Osteoblast (primary cell): Measurements from ENCODE around the gene MPI. TPM values are rescaled to one million over a fixed set of nuclear protein-coding genes. Genes with fewer than 3 reads are reported as not detected.
A peak's percentile ranks its signal among the peaks of the same experiment; 100 is the strongest.

ENCODE experiments used
- DNase-seq: peaks from one replicate; pipeline ENCODE4 v3.0.0; 2011; ENCODE audit warnings: low spot score, mixed read lengths; ENCODE audit not compliant: insufficient read length; ENCODE audit errors: missing footprints
- H2AFZ ChIP-seq: 2 replicates; pipeline ENCODE4 v1.6.0; 2011; ENCODE audit warnings: mild to moderate bottlenecking, low read length
- H3K27ac ChIP-seq: 2 replicates; pipeline ENCODE4 v1.5.1; 2011; ENCODE audit warnings: mild to moderate bottlenecking, low read depth, low read length, moderate library complexity
- H3K27me3 ChIP-seq: 2 replicates; pipeline ENCODE4 v1.6.0; 2012; ENCODE audit warnings: mild to moderate bottlenecking, control low read depth, inconsistent platforms, low read length, moderate library complexity; ENCODE audit not compliant: insufficient read depth
- H3K36me3 ChIP-seq: 2 replicates; pipeline ENCODE4 v1.5.1; 2011; ENCODE audit warnings: mild to moderate bottlenecking, low read length, control low read depth, moderate library complexity; ENCODE audit not compliant: insufficient read depth
- H3K4me1 ChIP-seq: 2 replicates; pipeline ENCODE4 v1.5.1; 2011; ENCODE audit warnings: mild to moderate bottlenecking, low read length, control low read depth, moderate library complexity; ENCODE audit not compliant: insufficient read depth
- H3K4me2 ChIP-seq: 2 replicates; pipeline ENCODE4 v1.6.0; 2011; ENCODE audit warnings: mild to moderate bottlenecking, low read length; ENCODE audit not compliant: insufficient read depth
- H3K4me3 ChIP-seq: fragments of 200-600 bp; sonication (generic); 3 replicates; pipeline ENCODE4 v1.5.1; 2012; ENCODE audit warnings: mild to moderate bottlenecking, low read length, inconsistent platforms; ENCODE audit not compliant: insufficient read depth
- H3K79me2 ChIP-seq: 2 replicates; pipeline ENCODE4 v1.6.0; 2012; ENCODE audit warnings: mild to moderate bottlenecking, low read length, control low read depth, inconsistent platforms; ENCODE audit not compliant: insufficient read depth
- H3K9me3 ChIP-seq: 2 replicates; pipeline ENCODE4 v1.5.1; 2011; ENCODE audit warnings: low read depth, low read length, control low read depth
- H4K20me1 ChIP-seq: 2 replicates; pipeline ENCODE4 v1.6.0; 2012; ENCODE audit warnings: mild to moderate bottlenecking, low read length, control low read depth; ENCODE audit not compliant: insufficient read depth
- CTCF ChIP-seq: IDR thresholded peaks from 2 replicates; pipeline ENCODE4 v1.5.1; 2011; ENCODE audit warnings: mild to moderate bottlenecking, low read depth, low read length, moderate library complexity; ENCODE audit errors: extremely low read depth
- total RNA-seq: library from RNA; depleted of rRNA; stranded (reverse); fragments of >200 nt; gene quantifications from 2 replicates; pipeline ENCODE4 v1.2.3, GENCODE V29; 2012

MPI gene
- total RNA-seq, 1 donor: 54.3 TPM

- H3K9me3 ChIP-seq: no peaks in the 10 kb centered on the region
- H3K36me3 ChIP-seq: peaks cover 6% of the 10 kb centered on the region
- H3K4me2 ChIP-seq: peak within 1 kb of the TSS; percentile 93
- no peaks in the 10 kb centered on the region for H3K27me3 ChIP-seq
- H3K27ac ChIP-seq: peak within 1 kb of the TSS; percentile 80
- H3K4me1 ChIP-seq: peaks cover 11% of the 10 kb centered on the region
- peak; percentile 41 for TF ChIP-seq CTCF
- peaks cover 9% of the 10 kb centered on the region for H4K20me1 ChIP-seq
- peak; percentile 100 for DNase-seq
- H3K79me2 ChIP-seq: peaks cover 9% of the 10 kb centered on the region
- H2AFZ ChIP-seq: peak within 1 kb of the TSS; percentile 92
- H3K4me3 ChIP-seq: peak within 1 kb of the TSS; percentile 85
Measured at GRCh38 chr15:74842581-74843444, 47.0 kb upstream of the MPI start, which contains the start of gene ULK3. ULK3 (minus strand) TSS chr15:74843156; CDS start chr15:74843105, 51 bp downstream.

GRCh38 chr15:74843445-74843828 is 46.4 kb upstream of the MPI start:
- peak overlapping the region; percentile 86 for H3K4me2 ChIP-seq
- H3K79me2 ChIP-seq: peaks cover 9% of the 10 kb centered on the region
- peaks cover 11% of the 10 kb centered on the region for H3K4me1 ChIP-seq
- H3K4me3 ChIP-seq: peak overlapping the region; percentile 85
- TF ChIP-seq CTCF: no peak
- H3K27ac ChIP-seq: peak overlapping the region; percentile 80
- H3K27me3 ChIP-seq: no peaks in the 10 kb centered on the region
- peaks cover 9% of the 10 kb centered on the region for H4K20me1 ChIP-seq
- DNase-seq: no peak
- peaks cover 13% of the 10 kb centered on the region for H3K36me3 ChIP-seq
- peak overlapping the region; percentile 92 for H2AFZ ChIP-seq
- H3K9me3 ChIP-seq: no peaks in the 10 kb centered on the region

GRCh38 chr15:74843891-74844299 is 45.9 kb upstream of the MPI start:
- H3K36me3 ChIP-seq: peaks cover 17% of the 10 kb centered on the region
- TF ChIP-seq CTCF: no peak
- peak overlapping the region; percentile 86 for H3K4me2 ChIP-seq
- no peaks in the 10 kb centered on the region for H3K27me3 ChIP-seq
- H3K27ac ChIP-seq: peak overlapping the region; percentile 80
- peak; percentile 58 for DNase-seq
- peaks cover 9% of the 10 kb centered on the region for H3K79me2 ChIP-seq
- H3K4me1 ChIP-seq: peaks cover 11% of the 10 kb centered on the region
- H4K20me1 ChIP-seq: peaks cover 9% of the 10 kb centered on the region
- H2AFZ ChIP-seq: no peak overlapping the region
- no peak overlapping the region for H3K4me3 ChIP-seq
- no peaks in the 10 kb centered on the region for H3K9me3 ChIP-seq
